Measurements from ENCODE around the gene CCNDBP1.
A peak's percentile ranks its signal among the peaks of the same experiment; 100 is the strongest.
"Not testable (repeated sequence)": the region's sequence is repeated elsewhere in the genome, so short reads cannot be mapped to it uniquely, and the experiment has no call there.

CCNDBP1 gene

DNA sequence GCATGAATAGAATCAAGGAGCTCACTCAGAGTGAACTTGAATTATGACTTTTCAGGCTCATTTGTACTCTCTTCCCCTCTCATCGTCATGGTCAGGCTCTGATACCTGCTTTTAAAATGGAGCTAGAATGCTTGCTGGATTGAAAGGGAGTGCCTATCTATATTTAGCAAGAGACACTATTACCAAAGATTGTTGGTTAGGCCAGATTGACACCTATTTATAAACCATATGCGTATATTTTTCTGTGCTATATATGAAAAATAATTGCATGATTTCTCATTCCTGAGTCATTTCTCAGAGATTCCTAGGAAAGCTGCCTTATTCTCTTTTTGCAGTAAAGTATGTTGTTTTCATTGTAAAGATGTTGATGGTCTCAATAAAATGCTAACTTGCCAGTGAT is 9.6 kb downstream of the CCNDBP1 start:
- no peak for DNase-seq

DNA sequence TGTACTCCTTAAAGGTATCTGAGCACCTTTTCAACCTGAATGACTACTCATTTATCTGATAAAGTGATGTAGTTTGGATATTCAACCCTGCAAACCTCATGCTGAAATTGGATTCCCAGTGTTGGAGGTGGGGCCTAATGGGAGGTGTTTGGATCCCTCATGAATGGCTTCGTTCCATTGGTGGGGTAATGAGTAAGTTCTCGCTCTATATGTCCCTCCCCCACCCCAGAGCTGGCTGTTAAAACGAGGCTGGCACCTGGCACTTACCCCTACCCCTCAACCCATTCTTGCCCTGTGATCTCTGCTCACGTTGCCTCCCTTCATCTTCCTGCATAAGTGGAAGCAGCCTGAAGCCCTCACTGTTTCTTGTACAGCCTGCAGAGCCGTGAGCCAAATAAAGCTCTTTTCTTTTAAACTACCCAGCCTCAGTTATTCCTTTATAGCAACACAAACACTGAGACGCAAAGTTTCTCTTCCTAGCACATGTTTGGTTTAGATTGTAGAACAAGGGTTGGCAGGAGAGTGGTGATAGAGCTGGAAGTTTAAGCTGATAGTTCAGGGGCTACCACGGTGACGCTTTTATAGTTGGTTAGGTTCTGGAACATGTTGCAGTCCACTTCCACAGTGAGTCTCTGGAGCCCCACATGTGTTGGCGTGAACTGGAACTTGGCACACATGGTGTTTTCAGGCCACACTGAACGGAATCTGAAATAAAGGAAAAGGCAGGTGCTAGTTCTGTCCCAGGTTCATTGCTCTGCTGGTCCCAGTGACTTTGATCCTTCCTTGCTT is 11.8 kb downstream of the CCNDBP1 start:
- no peak for DNase-seq

DNA sequence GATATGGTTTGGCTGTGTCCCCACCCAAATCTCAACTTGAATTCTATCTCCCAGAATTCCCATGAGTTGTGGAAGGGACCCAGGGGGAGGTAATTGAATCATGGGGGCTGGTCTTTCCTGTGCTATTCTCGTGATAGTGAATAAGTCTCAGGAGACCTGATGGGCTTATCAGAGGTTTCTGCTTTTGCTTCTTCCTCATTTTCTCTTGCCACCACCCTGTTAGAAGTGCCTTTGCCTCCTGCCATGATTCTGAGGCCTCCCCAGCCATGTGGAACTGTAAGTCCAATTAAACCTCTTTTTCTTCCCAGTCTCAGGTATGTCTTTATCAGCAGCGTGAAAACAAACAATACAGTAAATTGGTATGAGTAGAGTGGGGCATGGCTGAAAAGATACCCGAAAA is 12.6 kb downstream of the CCNDBP1 start:
- DNase-seq = not testable (repeated sequence)

DNA sequence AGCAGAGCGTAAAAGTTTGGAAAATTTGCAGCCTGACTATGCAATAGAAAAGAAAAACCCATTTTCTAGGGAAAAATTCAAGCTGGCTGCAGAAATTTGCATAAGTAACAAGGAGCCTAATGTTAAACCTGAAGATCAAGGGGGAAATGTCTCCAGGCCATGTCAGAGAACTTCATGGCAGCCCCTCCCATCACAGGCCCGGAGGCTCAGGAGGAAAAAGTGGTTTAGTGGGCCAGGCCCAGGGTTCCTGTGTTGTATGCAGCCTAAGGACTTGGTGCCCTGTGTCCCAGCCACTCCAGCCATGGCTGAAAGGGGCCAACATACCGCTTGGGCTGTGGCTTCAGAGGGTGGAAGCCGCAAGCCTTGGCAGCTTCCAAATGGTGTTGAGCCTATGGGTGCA is 13.4 kb downstream of the CCNDBP1 start:
- DNase-seq = not testable (repeated sequence)

DNA sequence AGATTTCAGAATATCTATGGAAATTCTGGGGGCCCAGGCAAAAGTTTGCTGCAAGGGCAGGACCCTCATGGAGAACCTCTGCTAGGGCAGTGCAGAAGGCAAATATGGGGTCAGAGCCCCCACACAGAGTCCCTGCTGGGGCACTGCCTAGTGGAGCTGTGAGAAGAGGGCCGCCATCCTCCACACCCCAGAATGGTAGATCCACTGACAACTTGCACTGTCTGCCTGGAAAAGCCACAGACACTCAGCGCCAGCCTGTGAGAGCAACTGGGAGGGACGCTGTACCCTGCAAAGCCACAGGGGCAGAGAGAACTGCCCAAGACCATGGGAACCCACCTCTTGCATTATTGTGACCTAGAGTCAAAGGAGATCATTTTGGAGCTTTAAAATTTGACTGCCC is 13.8 kb downstream of the CCNDBP1 start:
- no peak for DNase-seq

DNA sequence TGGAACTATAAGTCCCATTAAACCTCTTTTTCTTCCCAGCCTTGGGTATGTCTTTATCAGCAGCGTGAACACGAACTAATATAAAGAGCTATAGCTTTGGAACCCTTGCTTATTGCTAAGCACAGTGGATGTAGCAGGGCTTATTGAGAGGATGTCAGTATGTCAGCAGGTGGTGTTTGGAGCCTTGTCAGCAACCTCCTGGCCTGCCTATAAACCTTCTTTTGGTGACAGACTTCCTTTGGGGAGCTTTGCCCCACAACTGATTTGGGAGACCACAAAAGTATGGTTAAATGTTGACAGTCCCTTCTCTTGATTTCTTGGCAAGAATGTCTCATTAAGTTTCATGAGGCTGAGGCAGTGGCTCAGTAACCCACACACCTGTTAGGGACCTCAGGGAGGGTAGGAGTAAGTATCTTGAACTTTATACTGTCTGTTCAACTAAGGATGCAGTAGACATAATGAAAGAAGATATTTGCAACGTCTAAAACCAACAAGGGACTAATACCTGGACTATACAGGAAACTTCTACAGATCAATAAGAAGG is 14.8 kb downstream of the CCNDBP1 start:
- DNase-seq = peak in 1 of 5 experiments; percentile 5

DNA sequence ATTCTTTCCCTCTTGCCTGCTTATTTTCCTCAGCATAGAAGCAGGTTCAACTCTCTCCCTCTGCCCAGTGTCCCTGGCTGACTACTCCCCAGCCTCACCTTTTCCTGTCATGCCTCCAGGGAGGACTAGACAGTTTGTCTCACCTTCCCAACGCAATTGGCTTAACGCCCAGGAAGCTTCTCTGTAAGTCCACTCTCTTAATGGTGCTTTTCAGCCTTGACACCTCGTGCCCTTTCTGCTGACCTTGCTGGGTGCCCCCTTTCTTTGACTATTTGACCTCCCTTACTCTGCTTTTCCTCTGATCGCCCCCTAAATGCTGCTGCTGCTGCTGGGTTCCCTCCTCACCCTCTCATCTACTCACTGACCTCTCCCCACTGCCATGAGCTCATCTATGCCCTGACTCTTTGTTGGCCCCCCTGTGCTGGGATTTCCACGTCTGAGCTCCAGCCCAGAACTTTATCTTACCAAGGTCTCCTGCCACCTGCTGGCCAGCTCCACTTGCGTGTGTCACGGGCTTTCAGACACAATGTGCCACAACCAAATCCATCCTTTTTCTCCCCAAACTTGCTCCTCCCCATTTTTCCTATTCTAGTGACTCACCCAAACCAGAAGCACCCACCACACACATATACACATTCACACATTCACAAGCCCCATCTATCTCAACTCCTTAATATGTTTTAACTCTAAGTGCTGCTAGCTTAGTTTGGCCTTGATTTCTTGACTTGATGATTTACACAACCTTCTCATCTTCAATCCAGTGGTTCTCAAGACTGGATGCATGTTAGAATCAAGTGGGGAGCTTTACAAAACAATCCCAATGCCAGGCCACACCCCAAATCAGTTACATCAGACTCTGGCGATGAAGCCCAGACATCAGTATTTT is 19.1 kb downstream of the CCNDBP1 start:
- peak in 3 of 5 experiments; percentile 17 to 56 (median 22) for DNase-seq

DNA sequence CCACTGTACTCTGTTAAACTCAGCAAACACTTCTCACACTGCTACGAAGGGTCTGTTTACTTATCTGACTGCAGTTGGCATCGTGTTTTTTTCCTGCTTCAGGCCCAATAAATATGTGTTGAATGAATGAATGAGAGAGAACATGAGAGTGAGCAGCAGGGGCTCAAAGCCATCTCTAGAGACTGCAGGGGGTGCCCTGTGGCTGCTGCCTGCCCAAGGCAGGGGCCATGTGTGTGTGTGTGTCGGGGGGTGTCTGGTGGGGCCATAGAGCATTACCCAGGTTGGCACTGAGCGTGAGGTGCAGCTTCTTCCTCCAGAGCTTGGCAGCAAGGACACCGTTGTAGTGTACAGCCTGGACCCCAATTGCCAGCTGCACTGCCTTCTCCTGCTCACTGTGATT is 20.9 kb downstream of the CCNDBP1 start:
- no peak for DNase-seq

DNA sequence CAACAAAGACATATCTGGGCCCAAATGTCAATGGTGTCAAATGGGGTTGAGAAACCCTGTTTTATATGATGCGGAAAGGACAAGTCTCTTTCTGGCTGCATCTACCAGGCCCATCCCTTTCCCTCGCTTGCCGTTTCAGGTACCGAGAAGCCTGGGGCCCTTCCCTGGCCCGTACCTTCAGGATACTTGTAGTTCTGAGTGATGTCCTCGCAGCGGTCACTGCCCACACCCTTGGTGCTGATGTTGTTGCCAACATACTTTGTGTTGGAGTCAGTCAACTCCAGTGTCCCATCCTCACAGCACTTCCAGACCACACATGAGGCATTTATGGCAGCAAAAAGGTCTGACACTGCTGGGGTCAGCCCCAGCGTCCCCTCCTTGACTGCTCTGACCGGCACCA is 21.8 kb downstream of the CCNDBP1 start:
- no peak for DNase-seq

DNA sequence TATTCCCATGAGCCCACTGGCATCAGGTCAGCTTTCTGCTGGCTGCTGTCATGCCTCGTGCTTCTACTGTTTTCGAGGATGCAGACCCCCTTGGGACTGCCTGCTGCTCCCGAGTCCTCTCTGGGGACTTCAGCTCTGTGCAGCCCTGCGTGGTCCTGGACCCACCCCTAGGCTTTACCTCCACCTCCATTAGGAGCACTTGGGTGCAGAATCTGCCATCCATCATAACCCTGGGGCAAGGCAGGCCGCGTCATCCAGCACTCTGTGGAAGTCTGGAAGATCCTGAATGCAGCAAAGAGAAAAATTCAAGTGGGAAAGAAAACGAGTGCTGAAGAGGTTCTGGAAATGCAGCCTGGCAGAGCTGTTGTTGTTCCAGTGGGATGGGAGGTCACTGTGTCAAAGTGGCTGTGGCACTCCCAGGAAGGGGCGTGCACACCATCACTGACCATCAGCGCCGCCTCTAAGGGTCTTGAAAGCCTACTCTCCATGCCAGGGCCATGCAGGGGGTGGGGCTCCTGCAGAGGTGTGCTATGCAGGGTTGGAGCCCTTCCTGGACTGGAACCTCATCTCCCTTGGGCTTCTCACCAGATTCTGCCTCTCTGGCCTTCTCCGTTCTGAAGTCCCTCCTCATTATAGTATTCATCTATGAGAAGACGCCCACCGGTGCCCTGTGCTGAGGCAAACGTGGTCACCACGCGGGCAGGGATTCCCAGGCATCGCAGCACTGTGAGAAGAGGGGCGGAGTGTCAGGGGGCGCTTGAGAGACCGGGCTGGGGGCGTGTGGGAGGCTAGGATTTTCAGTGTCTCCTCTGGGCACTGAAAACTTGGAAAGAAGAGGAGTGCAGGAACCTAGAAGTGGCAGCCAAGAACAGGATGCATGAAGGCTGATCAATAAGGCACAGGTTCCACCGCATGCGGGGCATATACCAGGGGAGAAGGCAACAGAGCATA is 23.1 kb downstream of the CCNDBP1 start:
- DNase-seq = no peak

DNA sequence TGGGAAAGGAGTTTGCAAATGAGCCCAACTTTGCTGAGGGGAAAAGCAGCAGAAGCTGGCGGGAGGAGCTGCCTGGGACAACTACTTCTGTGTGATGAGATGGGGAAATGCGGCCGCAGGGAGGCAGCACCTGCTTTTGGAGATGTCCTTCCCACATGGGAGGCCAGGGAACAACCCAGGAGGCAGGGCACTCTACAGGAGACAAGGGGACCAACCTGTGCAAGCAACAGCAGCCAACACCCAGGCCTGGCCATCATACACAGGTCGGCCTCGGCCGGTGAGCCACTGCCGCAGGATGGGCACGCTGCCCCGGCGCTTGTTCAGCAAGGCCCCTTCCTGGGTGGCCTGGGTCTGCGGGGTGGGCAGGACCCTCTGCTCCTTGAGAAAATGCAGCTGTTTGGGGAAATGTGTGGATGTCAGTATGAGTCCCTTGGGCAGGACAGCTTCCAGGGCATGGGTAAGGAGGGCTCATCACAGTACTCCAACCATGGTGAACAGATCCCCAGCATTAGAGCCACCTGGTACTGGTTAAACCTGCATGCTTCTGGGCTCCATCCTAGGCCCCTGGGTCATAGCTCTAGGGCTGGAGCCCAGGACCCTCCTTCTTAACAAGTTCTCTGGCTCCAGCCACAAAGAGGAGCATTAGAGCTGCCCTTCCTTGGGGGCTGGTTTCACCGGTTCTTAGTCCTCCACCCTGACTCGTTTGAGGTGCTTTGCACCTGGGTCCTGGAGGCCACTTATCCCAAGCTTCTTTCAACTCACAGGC is 24.0 kb downstream of the CCNDBP1 start:
- DNase-seq = no peak

DNA sequence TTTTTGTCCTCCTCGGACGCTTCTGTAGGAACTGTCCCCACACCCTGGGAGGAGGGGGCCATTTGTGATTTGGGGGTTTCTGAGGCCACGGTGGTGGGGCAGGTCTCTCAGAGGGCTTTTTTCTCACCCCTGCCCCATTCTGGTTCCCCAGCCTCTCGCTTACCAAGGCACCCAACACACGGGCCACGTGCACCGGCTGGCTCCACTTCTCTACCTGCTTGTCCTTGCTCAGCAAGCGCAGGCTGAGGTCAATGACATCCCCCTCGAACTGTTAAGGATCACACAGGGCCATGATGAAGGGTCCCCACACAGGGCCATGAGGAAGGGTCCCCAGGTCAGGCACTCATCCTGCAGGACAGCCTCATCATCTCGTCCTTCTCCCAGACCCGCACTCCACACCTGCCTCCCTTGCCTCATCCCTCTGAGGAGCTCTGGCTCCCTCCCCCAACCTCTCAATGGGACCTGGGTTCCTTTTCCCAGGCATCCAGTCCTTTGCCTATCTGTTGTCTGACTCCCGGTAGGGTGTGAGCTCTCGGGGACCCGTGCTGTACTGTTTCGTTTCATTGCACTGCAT is 25.1 kb downstream of the CCNDBP1 start:
- no peak for DNase-seq

DNA sequence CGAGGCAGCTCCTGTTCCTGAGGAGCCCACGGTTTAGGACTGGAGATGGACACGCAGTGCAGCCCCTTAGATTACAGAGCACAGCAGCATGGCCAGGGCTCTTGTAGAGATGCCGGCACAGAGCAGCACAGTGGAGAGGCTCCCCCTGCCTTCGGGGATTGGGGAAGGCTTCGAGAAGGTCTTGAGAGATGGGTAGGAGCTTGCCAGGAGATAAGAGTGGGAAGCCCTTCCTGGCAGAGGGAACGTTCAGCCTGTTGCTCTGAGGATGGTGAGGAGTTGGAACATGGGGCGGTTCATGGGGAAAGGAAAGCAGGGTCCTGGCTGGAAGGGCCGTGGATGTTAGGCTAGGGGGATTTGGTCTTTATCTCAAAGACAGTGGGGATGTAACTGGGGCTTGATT is 25.6 kb downstream of the CCNDBP1 start:
- DNase-seq = no peak

DNA sequence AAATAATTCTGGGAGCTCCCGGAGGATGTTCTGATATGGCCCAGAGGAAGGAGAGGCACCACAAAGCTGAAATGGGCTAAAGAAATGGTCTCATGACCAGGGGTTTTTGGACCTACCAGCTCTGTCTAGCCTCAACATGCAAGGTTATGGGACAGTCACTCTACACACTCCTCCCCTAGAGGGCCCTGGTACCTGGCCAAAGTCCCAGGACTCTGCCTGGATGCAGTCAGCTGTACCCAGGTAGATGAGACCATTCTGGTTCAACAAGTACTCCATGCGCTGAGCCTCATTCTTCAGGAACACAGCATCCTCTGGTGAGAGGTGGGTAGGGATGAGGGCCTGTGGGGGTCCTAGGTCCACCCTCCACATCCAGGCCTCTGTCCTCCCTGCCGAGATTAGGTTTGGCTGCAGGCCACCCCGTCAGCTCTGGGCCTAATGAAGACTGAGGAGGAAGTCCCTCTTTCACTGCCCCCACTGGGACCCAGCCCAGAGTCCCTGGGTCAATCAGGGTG is 26.1 kb downstream of the CCNDBP1 start:
- DNase-seq = no peak

DNA sequence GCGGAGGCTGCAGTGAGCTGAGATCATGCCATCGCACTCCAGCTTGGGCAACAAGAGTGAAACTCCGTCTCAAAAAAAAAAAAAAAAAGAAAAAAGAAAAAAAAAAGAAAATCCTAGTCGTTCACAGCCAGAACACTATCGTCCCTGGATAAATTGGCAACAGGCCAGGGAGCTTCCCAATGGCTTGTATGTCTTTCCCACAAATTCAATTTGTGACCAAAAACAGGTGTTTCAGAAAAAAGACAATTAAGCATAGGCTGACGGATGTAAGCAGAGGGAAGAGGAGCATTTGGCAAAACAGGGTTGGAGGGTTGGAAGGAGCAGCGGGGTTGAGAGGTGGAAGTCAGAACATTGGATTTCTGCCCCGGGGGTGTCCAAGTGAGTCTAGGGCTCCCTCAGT is 27.1 kb downstream of the CCNDBP1 start:
- no peak for DNase-seq

DNA sequence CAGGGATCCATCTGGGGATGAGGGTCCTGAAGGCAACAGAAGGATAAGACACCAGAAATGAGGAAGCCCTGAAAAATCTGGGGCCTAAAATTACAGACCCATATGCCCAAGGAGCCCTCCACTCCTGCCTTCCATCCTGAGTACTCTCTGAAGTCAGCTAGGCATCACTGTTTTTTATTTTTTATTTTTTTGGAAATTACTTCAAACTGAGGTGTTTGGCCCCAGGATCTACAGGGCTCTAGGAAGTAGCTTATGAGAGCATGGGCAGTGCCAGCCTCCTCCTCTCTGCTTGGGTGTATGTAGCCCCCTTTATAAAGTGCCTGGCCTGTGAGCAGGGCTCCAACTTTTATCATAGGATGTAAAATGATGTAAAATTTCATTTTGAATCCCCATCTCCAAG is 27.7 kb downstream of the CCNDBP1 start:
- no peak for DNase-seq

DNA sequence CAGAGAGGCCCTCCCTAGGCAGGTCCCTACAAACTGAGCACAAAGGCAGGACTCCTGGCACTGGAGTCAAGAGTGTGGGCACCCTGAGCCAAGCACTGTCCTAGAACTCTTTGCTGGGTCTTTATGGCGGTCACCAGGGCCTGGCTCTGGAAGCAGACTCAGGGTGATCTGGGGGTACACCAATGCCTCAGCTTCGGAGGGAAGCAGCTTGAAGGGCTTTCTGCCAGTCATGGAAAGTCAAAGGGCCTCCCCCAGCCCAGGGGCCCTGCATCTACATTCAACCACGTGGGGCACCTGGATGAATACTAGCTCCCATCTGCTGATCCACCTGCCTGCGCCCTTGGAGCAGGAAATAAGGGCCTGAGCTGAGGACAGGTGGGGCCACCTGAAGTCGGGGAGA is 28.3 kb downstream of the CCNDBP1 start:
- DNase-seq = no peak

DNA sequence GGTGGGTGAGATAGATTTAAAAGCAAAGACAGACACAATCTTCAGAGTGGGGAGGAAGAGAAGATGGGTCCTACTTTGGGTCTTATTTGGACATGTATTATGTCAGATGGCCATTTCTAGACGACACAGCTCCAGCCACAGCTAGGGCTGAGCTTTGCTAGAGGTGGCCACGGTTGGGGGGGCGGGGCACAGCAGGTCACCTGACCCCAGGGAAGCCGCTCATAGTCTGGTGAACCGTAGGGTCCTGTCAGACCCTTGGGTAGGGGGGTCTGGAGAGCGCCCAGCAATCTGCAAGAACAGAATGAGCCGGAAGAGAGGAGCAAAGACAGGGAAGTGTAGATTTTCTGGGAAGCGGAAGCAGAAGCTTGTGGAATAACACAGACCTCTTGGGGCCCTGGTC is 29.0 kb downstream of the CCNDBP1 start:
- no peak for DNase-seq

DNA sequence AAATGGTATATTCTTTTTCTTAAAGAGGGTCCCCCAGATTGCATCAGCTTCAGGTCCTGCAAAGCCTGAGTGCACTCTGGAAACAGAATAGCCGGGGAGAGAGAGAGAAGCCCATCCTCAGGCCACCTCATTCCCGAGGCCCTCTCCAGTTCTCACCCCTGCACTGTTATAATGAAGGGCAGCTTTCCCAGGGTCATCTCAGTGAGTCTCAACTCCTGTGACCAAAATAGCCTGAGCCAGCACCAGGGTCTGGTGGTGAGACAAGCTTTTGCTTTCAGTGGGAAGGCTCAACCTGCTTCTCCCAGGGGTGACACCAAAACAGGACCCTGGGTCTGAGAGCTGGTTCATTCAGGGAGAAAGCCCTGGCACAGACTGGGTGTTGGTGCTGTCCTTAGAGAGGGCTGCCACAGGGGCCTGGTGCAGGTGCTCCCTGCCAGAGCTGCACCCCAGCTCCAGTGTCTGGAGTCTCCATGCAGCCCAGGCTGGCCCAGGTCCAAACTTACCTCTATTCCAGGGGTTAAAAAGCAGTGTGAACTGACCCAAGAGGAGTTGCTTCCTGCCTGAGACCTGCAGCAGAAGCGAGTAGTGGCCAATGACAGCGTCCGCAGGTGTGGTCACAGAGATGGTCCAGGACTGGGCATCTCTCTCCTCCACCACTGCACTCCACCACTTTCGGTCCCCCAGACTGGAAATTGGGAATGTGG is 29.5 kb downstream of the CCNDBP1 start:
- DNase-seq = no peak

DNA sequence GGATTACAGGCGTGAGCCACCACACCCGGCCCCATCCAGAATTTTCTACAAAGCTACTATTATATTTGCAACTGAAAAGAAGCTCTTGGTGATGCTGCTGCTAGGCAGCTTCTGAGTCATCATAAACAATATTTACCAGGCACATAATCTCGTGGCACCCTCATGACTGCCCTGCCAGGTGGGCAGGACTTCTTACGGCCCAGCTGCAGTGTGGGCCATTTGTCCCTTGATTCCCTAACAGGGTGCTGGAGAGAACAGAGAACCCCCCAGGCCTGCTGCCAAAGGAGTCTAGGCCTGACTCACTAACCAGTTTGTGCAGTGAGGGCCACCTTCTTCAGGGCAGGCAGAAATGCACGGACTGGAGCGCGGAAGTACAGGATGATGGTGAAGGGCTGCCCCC is 30.8 kb downstream of the CCNDBP1 start:
- DNase-seq = no peak
